ENCODE measurements around the gene PRIM2.
"Not testable (repeated sequence)": the region's sequence is repeated elsewhere in the genome, so short reads cannot be mapped to it uniquely, and the experiment has no call there.

GRCh38 chr6:57463809-57464208, 146.4 kb downstream of the PRIM2 start:
- TF ChIP-seq CTBP1 (IDR thresholded peaks at IDR 0.05; ENCODE audit: borderline replicate concordance); CTCF (IDR thresholded peaks at IDR 0.05 in 2 of 3, conservative IDR thresholded peaks at IDR 0.05 in 1 of 3; ENCODE audit: insufficient read depth in 2 of 3, low read depth in 1 of 3, low read length in 3 of 3); ZNF764 (CRISPR knock-in tag; IDR thresholded peaks at IDR 0.05; ENCODE audit: low read depth): not testable (repeated sequence)
